AG09319 (cell line): ENCODE data around the gene CNIH2.
"Not testable (repeated sequence)": the region's sequence is repeated elsewhere in the genome, so short reads cannot be mapped to it uniquely, and the experiment has no call there.

Experiments used
- DNase-seq: peaks from one replicate; pipeline ENCODE4 v3.0.0-alpha.2; 2010; ENCODE audit warnings: low read depth; ENCODE audit errors: extremely low read depth
- CTCF ChIP-seq: IDR thresholded peaks from 2 replicates; pipeline ENCODE4 v1.5.1; 2011; ENCODE audit warnings: low read depth, mild to moderate bottlenecking, inconsistent platforms, low read length, moderate library complexity

The CNIH2 gene

GRCh38 chr11:66243782-66244535 is 34.0 kb upstream of the CNIH2 start:
- TF ChIP-seq CTCF: no peak
- no peak for DNase-seq

GRCh38 chr11:66247295-66247694 is 30.7 kb upstream of the CNIH2 start:
- no peak for TF ChIP-seq CTCF
- DNase-seq: no peak

- no peak for TF ChIP-seq CTCF
- no peak for DNase-seq
Measured at GRCh38 chr11:66247801-66248200, 30.2 kb upstream of the CNIH2 start.

GRCh38 chr11:66248903-66249302 is 29.1 kb upstream of the CNIH2 start:
- TF ChIP-seq CTCF: no peak
- DNase-seq: no peak

- TF ChIP-seq CTCF: no peak
- DNase-seq: no peak
Measured at GRCh38 chr11:66251809-66252208, 26.2 kb upstream of the CNIH2 start.

GRCh38 chr11:66253081-66253480 is 24.9 kb upstream of the CNIH2 start:
- not testable (repeated sequence) for DNase-seq

GRCh38 chr11:66258473-66258893 is 19.5 kb upstream of the CNIH2 start:
- no peak for DNase-seq
- TF ChIP-seq CTCF: no peak

GRCh38 chr11:66259225-66259624 is 18.8 kb upstream of the CNIH2 start:
- no peak for TF ChIP-seq CTCF
- no peak for DNase-seq
